Measurements from ENCODE around the gene FMNL3. TPM values are rescaled to one million over a fixed set of nuclear protein-coding genes. Genes with fewer than 3 reads are reported as not detected.

The FMNL3 gene
- total and polyA plus RNA-seq, 2 of the 8 experiments (the other 6 are each of a cell fraction or from before 2014, with no cell fraction given), result 8.6 to 29.0 TPM

GRCh38 chr12:49632986-49633702 is 74.1 kb downstream of the FMNL3 start:
- H3K27me3 ChIP-seq (replicated peaks in 1 of 4; ENCODE audit: control insufficient read depth in 3 of 4, extremely low read depth in 1 of 4, insufficient read depth in 3 of 4, low read length in 3 of 4), result no peaks in the 10 kb centered on the region
- no peak overlapping the region for H2AFZ ChIP-seq (ENCODE audit: low read length)
- H2BK12ac ChIP-seq (ENCODE audit: low read depth, low read length), result no peak overlapping the region
- no peak overlapping the region for H2BK15ac ChIP-seq (ENCODE audit: low read length)
- FAIRE-seq (no peak), DNase-seq (ENCODE audit: low read depth in 1 of 2, low spot score in 2 of 2) (no peak)
- no peak overlapping the region for H3K18ac ChIP-seq (ENCODE audit: extremely low read depth, low read length)
- peaks cover 0 to 4% (median 3%) of the 10 kb centered on the region in 4 experiments; a peak in 4 of 8 replicates for H3K36me3 ChIP-seq (ENCODE audit: control insufficient read depth in 2 of 4, insufficient read depth in 4 of 4, low read length in 3 of 4)
- no peaks in the 10 kb centered on the region; the same call in 1 of the 2 replicates for H3K79me1 ChIP-seq (ENCODE audit: low read depth, low read length)
- no peak overlapping the region for H2BK5ac ChIP-seq (ENCODE audit: low read depth, low read length)
- no peak overlapping the region for H4K8ac ChIP-seq (ENCODE audit: extremely low read depth, insufficient read depth, low read length)
- ChIA-PET CTCF (ENCODE audit: partially characterized antibody) (interaction anchor here (0.8 to 9.4 kb wide), 8 partner anchors 9 to 275 kb away, joined by 3 to 98 read pairs (median 4); no protein-coding TSS in a partner anchor), POLR2A (ENCODE audit: partially characterized antibody) (interaction anchor here (0.9 to 2.6 kb wide), 8 partner anchors 10 to 108 kb away, joined by 3 to 19 read pairs (median 3); partner anchors contain the start of gene TMBIM6)
- no peak overlapping the region for H2AK5ac ChIP-seq (ENCODE audit: low read depth, low read length)
- TF ChIP-seq GTF2F1 (IDR thresholded peaks at IDR 0.05; ENCODE audit: borderline replicate concordance, low read depth, low read length) (no peak), KDM4A (IDR thresholded peaks at IDR 0.05; ENCODE audit: low read depth, low read length, severe bottlenecking) (no peak), MAFK (IDR thresholded peaks at IDR 0.05; ENCODE audit: low read depth, low read length) (no peak), ZNF274 (IDR thresholded peaks at IDR 0.05; ENCODE audit: borderline replicate concordance, extremely low read depth, low read length) (no peak), TBP (IDR thresholded peaks at IDR 0.05; ENCODE audit: low read depth, low read length) (no peak), TCF12 (IDR thresholded peaks at IDR 0.05; ENCODE audit: low read depth, low read length) (no peak), RBBP5 (IDR thresholded peaks at IDR 0.05; ENCODE audit: borderline replicate concordance, low read depth, low read length) (no peak), JUND (IDR thresholded peaks at IDR 0.05; ENCODE audit: low read length) (no peak), SIX5 (IDR thresholded peaks at IDR 0.05; ENCODE audit: low read depth, low read length) (no peak)
- no peak overlapping the region for H3K4me3 ChIP-seq (ENCODE audit: extremely low read depth in 1 of 4, insufficient read depth in 2 of 4, low read depth in 3 of 4, low read length in 4 of 4)
- no peak overlapping the region for H4K91ac ChIP-seq (replicated peaks; ENCODE audit: insufficient read length, low read length)
- no peaks in the 10 kb centered on the region for H3K79me2 ChIP-seq (ENCODE audit: control insufficient read depth in 1 of 2, insufficient read depth in 2 of 2, low read length in 2 of 2)
- no peak overlapping the region for H3K27ac ChIP-seq (ENCODE audit: low read depth, low read length)
- no peak overlapping the region for H2BK120ac ChIP-seq (replicated peaks; ENCODE audit: low read depth, low read length)
- no peak overlapping the region for H3K14ac ChIP-seq (ENCODE audit: insufficient read length)
- H3K4me1 ChIP-seq (replicated peaks in 1 of 4; ENCODE audit: control insufficient read depth in 3 of 4, insufficient read depth in 4 of 4, low read length in 3 of 4), result peaks cover 0 to 10% (median 5%) of the 10 kb centered on the region in 4 experiments; a peak in 5 of 7 replicates
- 88% methylated on average over 7 of the region's 8 CpGs; no CpG with 5 or more reads in 1 of the 2 experiments for WGBS, 2 experiments (ENCODE audit: extremely low coverage in 1 of 2, insufficient coverage in 1 of 2, insufficient read length in 1 of 2, insufficient replicate concordance in 2 of 2, low coverage in 1 of 2, low lambda C conversion rate in 2 of 2, missing lambda C conversion rate in 1 of 2)
- no peaks in the 10 kb centered on the region for H3K23me2 ChIP-seq (ENCODE audit: low read depth, low read length)
- H4K20me1 ChIP-seq (replicated peaks in 1 of 2; ENCODE audit: control insufficient read depth in 1 of 2, insufficient read depth in 2 of 2, low read length in 2 of 2), result no peaks in the 10 kb centered on the region
- no peak overlapping the region for H3K4ac ChIP-seq (replicated peaks; ENCODE audit: insufficient read length, low read depth, low read length)
- no peak overlapping the region for H3K9ac ChIP-seq (replicated peaks in 1 of 4; ENCODE audit: extremely low read depth in 1 of 4, low read depth in 3 of 4, low read length in 3 of 4)
- H3K9me3 ChIP-seq (ENCODE audit: insufficient read depth in 2 of 2, low read depth in 1 of 2, low read length in 1 of 2), result no peaks in the 10 kb centered on the region
- no peak overlapping the region for H3K56ac ChIP-seq (replicated peaks; ENCODE audit: insufficient read length, low read depth, low read length)
- no peak overlapping the region for H3K23ac ChIP-seq (ENCODE audit: insufficient read length)
- H4K5ac ChIP-seq (ENCODE audit: insufficient read length, low read depth, low read length), result no peak overlapping the region
- no peak overlapping the region for H2BK20ac ChIP-seq (ENCODE audit: low read length)
- no peak overlapping the region for H3K4me2 ChIP-seq (ENCODE audit: insufficient read depth in 1 of 2, low read depth in 2 of 2, low read length in 2 of 2)

All from H1 (cell line).